ENCODE measurements around the gene MRE11.
"Not testable (repeated sequence)": the region's sequence is repeated elsewhere in the genome, so short reads cannot be mapped to it uniquely, and the experiment has no call there.

MRE11 gene

GRCh38 chr11:94449437-94449836 lies 44.2 kb downstream of the MRE11 start:
- no peak for DNase-seq
- intact Hi-C loops (cut with DNase I): no loop called here

GRCh38 chr11:94449029-94449428 lies 44.6 kb downstream of the MRE11 start:
- intact Hi-C loops (cut with DNase I): no loop called here
- no peak for DNase-seq

GRCh38 chr11:94447149-94447548 lies 46.5 kb downstream of the MRE11 start:
- intact Hi-C loops (cut with DNase I): no loop called here
- no peak for DNase-seq

GRCh38 chr11:94445641-94446040 lies 48.0 kb downstream of the MRE11 start:
- intact Hi-C loops (cut with DNase I): no loop called here
- DNase-seq: no peak

- intact Hi-C loops (cut with DNase I): no loop called here
- no peak for DNase-seq
Measured at GRCh38 chr11:94433049-94433448, 60.6 kb downstream of the MRE11 start.

- intact Hi-C loops (cut with DNase I): no loop called here
- no peak for DNase-seq
Measured at GRCh38 chr11:94424662-94425061, 69.0 kb downstream of the MRE11 start.

GRCh38 chr11:94424011-94424410 lies 69.6 kb downstream of the MRE11 start:
- intact Hi-C loops (cut with DNase I): no loop called here
- no peak for DNase-seq

GRCh38 chr11:94423507-94423906 lies 70.1 kb downstream of the MRE11 start:
- intact Hi-C loops (cut with DNase I): no loop called here
- no peak for DNase-seq

- no peak for DNase-seq
- intact Hi-C loops (cut with DNase I): no loop called here
Measured at GRCh38 chr11:94418123-94418765, 75.4 kb downstream of the MRE11 start.

- peak in 10 of 42 donors; percentile 11 to 51 (median 30) for DNase-seq
- intact Hi-C loops (cut with DNase I): no loop called here
Measured at GRCh38 chr11:94417386-94417987, 76.2 kb downstream of the MRE11 start.

- intact Hi-C loops (cut with DNase I): no loop called here
- peak in 2 of 42 donors; percentile 12 to 38 for DNase-seq
Measured at GRCh38 chr11:94405062-94405833, 88.4 kb downstream of the MRE11 start.

GRCh38 chr11:94402355-94402754 lies 91.3 kb downstream of the MRE11 start:
- DNase-seq: no peak
- intact Hi-C loops (cut with DNase I): no loop called here

GRCh38 chr11:94401773-94402265 lies 91.8 kb downstream of the MRE11 start:
- intact Hi-C loops (cut with DNase I): no loop called here
- no peak for DNase-seq

GRCh38 chr11:94400839-94401772 lies 92.5 kb downstream of the MRE11 start, which contains the start of gene GPR83:
TSS of gene GPR83 (minus strand) at chr11:94401419. CDS start at chr11:94401247, 172 bp downstream.
- peak in 18 of 42 donors; percentile 8 to 47 (median 30) for DNase-seq
- intact Hi-C loops (cut with DNase I): no loop called here

GRCh38 chr11:94400457-94400838 lies 93.2 kb downstream of the MRE11 start:
- intact Hi-C loops (cut with DNase I): no loop called here
- no peak for DNase-seq

- DNase-seq: no peak
Measured at GRCh38 chr11:94400050-94400449, 93.6 kb downstream of the MRE11 start.

GRCh38 chr11:94398101-94398500 lies 95.5 kb downstream of the MRE11 start:
- DNase-seq: no peak
- intact Hi-C loops (cut with DNase I): no loop called here

More at GRCh38 chr11:94400050-94400449, 93.6 kb downstream of the MRE11 start:
- intact Hi-C loops (cut with DNase I): no loop called here

- no peak for DNase-seq
- intact Hi-C loops (cut with DNase I): no loop called here
Measured at GRCh38 chr11:94396282-94396681, 97.4 kb downstream of the MRE11 start.

- intact Hi-C loops (cut with DNase I): not testable (repeated sequence)
Measured at GRCh38 chr11:94391937-94392336, 101.7 kb downstream of the MRE11 start.

More at GRCh38 chr11:94391937-94392336, 101.7 kb downstream of the MRE11 start:
- DNase-seq: not testable (repeated sequence)
